ENCODE results near the gene TIMP4.

TIMP4 gene

DNA sequence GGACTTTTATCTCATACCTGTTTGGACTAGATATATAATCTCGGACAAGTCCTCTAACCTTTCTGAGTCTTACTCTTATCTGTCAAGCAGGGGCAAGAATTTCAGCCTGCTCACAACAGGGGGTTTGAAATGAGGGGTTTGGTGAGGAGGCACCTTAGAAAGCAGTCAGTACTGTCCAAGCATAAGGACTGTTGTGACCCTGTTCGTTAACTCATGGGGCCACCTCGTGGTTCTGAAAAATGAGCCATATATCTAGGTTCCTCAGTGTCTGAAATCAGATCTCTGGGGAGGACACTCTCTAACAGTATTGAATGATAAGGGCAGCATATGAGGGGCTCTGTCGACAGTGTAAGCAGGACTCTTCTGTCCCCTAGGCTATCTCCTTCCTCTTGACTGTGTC lies 7.2 kb upstream of the TIMP4 start:
- Histone ChIP-seq H3K4me3 (no peak overlapping the region), H3K27ac (no peak overlapping the region)
- no peak for DNase-seq (ENCODE audit: low spot score)
- TF ChIP-seq, protein P1, sequence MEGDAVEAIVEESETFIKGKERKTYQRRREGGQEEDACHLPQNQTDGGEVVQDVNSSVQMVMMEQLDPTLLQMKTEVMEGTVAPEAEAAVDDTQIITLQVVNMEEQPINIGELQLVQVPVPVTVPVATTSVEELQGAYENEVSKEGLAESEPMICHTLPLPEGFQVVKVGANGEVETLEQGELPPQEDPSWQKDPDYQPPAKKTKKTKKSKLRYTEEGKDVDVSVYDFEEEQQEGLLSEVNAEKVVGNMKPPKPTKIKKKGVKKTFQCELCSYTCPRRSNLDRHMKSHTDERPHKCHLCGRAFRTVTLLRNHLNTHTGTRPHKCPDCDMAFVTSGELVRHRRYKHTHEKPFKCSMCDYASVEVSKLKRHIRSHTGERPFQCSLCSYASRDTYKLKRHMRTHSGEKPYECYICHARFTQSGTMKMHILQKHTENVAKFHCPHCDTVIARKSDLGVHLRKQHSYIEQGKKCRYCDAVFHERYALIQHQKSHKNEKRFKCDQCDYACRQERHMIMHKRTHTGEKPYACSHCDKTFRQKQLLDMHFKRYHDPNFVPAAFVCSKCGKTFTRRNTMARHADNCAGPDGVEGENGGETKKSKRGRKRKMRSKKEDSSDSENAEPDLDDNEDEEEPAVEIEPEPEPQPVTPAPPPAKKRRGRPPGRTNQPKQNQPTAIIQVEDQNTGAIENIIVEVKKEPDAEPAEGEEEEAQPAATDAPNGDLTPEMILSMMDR (IDR thresholded peaks at IDR 0.05), result no peak

DNA sequence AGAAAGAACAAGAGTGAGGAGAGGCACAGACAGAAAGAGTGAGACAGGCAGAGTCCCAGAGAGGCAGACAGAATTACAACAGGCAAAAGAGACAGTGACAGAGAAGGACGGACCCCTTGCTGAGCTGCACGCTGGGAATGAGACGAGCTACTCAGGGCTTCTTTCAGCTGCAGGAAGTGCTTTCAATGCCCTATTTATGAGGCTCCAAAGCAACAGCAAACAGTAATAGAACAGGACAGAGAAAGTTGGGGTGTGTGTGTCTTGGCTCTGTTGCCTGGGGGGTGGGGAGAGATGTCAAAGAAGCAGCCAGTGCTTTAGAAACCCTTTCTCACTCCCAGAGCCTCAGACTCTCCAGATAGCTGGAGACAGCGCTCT lies 502 bp upstream of the TIMP4 start:
- H3K4me3 ChIP-seq, result peak overlapping the region; percentile 74
- peak overlapping the region in 1 of 2 donors; percentile 81 for H3K27ac ChIP-seq
- TF ChIP-seq, protein P1 (IDR thresholded peaks at IDR 0.05), result no peak
- no peak for DNase-seq (ENCODE audit: low spot score)

DNA sequence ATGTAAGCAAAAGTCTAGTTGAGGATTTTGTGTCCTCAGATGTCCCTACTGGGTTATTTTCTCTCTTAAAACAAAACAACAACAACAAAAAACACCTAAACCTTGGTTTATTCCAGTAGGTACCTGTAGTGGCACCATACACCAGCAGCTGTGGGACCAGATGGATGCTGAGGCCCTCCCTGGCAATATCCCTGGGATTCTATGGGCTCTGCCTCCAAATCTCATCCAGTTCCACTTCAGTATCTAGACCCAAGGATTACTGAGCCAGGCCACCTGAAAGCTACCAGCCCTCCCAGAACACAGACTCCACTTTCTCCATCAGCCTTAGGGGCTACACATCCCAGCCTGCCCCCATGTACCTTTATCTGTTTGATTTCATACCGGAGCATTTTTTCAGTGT lies 1.7 kb downstream of the TIMP4 start:
- H3K27ac ChIP-seq, result no peak overlapping the region
- DNase-seq (ENCODE audit: low spot score), result no peak

DNA sequence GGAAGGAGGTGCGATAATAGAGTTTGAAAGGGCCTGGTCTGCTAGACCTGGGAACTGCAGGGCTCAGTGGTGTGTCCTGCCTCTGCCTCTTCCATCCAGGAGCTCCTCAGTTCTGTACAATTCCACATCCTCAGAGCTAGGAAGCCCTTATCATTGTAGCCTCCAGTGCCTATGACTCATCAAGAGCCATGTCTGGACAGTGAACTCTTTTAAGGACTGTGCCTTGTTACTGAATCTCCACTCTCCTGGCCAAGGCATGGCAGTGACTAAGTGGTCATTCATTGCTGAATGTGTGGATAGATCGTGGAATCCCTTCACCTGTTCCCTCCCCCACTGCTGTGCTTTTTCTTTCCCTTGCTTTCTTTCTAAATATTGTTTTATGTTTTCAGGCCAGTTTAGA lies 2.9 kb downstream of the TIMP4 start:
- DNase-seq (ENCODE audit: low spot score), result no peak
- Histone ChIP-seq H3K4me3 (no peak overlapping the region), H3K27ac (peak overlapping the region; percentile 54 to 69)
- TF ChIP-seq, protein P1 (IDR thresholded peaks at IDR 0.05), result no peak

More for the DNA sequence above, 1.7 kb downstream of the TIMP4 start:
- TF ChIP-seq, protein P1 (IDR thresholded peaks at IDR 0.05), result no peak
- H3K4me3 ChIP-seq, result no peak overlapping the region

DNA sequence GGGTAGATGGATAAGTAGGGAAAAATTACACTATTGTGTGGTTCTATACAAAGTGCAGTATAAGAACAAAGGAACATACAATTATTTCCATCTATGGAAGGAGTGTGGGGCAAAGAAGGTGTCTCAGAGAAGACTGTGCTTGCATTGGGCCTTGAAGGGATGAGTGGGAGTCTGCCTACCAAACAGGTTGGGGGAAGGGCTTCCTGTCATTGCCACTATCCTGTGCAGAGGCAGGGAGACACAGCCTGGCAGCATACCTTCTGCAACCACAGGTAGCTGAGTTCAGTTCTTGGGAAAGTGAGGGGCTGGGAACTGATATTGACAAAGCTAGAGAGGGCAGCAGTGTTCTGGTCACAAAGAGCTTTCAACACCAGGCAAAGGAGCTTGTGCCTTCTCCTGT lies 3.4 kb downstream of the TIMP4 start:
- no peak overlapping the region for H3K4me3 ChIP-seq
- H3K27ac ChIP-seq, result peak overlapping the region; percentile 54 to 69
- no peak for DNase-seq (ENCODE audit: low spot score)
- TF ChIP-seq, protein P1 (IDR thresholded peaks at IDR 0.05), result no peak

DNA sequence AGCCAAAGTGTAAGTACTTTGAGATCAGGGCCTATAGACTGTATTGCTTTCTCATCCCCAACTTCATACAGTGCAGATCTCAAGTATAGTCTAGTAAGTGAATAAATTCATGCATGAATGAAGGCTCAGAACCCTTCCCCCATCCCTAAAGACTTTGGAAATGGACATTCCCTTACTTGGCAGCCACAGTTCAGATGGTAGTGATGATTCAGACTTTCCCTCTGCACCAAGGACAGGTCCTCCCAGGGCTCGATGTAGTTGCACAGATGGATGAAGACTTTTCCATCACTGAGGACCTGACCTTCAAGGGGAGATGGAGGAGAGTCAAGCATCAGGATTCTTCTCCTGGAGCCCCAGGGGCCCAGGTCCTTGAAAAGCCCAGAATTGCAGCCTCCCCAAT lies 4.6 kb downstream of the TIMP4 start:
- DNase-seq (ENCODE audit: low spot score), result no peak
- peak overlapping the region in 1 of 2 donors; percentile 28 for H3K27ac ChIP-seq

DNA sequence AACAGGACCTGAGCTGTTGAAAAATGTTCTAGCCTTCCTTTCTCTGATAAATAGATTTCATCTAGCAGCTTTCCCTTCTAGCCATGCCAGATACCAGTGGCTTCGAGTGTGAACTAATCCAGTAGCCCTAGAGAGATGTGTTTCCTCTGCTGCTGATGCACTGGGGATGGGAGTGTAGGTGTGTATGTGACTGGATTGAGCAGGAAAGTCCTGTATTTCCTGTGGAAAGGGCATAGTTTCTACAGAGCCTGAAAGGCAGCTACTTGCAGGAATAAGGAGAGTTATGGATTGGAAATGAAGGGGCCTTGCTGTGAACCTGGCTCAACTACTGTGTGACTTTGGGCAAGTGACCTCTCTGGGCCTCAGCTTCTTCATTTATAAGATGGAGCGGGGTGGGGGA lies 8.6 kb downstream of the TIMP4 start:
- Histone ChIP-seq H3K27ac (no peak overlapping the region), H3K4me3 (no peak overlapping the region)
- TF ChIP-seq, protein P1 (IDR thresholded peaks at IDR 0.05), result no peak
- no peak for DNase-seq (ENCODE audit: low spot score)

More for the DNA sequence above, 4.6 kb downstream of the TIMP4 start:
- no peak overlapping the region for H3K4me3 ChIP-seq
- TF ChIP-seq, protein P1 (IDR thresholded peaks at IDR 0.05), result no peak

All from coronary artery (tissue), 2 donors.